GM19099 (cell line): Measurements from ENCODE around the gene TPO.

Source experiments
- POLR2A ChIP-seq: IDR thresholded peaks from 3 replicates; pipeline ENCODE4 v1.6.1; 2011; ENCODE audit warnings: low read depth; ENCODE audit not compliant: insufficient read length; ENCODE audit errors: extremely low read depth

Gene TPO

DNA sequence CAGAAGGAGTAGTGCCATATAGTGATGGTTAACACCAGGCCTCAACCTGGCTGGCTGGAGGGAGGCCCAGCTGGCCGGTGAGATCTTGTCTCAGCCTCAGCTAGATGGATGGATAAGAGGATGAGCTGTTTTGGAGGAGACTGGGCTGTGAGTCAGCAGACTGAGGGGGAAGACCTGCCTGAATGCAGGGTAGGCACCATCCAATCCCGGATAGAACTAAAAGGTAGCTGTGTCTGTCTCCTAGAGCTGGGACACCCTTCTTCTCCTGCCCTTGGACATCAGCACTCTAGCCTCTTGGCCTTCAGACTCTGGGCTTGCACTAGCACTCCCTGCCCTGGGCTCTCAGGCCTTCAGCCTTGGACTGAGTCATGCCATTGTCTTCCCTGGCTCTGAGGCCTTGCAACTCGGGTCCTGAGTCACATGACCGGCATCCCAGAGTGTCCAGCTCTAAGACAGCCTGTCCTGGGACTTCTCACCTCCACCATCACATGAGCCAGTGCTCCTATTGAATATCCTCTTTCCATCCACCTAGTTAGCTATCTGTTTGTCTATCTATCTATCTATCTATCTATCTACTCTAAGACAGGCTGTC is 131.3 kb downstream of the TPO start:
- TF ChIP-seq POLR2A: no peak

DNA sequence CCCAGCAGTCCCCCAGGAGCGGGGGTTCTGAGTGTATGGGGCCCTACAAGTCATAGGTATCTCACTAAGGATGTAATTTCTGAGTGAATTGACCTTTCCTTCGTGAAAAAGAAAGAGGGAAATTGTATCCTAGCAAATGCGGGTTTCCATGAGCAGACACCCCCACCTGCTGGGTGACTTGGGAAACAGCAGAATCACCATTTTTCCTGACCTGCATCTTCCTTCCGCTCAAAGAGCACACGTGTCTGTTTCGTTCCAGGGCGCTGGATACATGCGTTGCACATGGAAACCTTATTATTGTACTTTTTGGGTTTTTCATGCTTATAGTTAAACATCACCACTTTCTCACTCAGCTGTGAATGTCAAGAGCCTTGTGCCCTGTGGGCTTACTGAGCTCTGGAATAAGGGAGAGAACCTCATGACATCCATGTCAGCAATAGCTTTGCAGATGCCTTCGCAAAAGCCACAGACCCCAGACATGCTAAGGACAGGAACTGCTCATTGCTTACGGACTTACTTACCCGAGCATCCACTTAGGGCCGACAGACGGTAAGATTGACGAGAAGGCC is 132.8 kb downstream of the TPO start:
- TF ChIP-seq POLR2A: no peak

DNA sequence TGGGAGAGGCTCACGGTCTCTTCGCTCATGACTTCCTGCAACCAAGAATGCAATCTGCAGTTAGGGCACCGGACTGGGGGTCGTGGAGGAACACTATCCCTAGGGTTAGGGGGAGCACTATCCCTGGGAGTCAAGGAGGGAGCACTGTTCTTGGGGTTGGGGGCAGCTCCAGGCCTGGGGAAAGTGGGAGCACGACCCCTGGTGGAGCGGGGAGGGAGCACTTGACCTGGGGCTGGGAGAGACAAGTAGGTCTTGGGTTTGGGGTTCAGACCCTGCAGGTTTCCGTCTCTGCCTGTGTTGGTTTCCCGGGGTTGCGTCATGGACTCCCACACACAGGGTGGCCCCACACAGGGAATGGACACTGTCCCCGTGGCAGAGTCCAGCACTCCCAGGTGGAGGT is 133.6 kb downstream of the TPO start:
- TF ChIP-seq POLR2A: no peak

GRCh38 chr2:1548910-1549673 is 135.8 kb downstream of the TPO start:
- TF ChIP-seq POLR2A: no peak

DNA sequence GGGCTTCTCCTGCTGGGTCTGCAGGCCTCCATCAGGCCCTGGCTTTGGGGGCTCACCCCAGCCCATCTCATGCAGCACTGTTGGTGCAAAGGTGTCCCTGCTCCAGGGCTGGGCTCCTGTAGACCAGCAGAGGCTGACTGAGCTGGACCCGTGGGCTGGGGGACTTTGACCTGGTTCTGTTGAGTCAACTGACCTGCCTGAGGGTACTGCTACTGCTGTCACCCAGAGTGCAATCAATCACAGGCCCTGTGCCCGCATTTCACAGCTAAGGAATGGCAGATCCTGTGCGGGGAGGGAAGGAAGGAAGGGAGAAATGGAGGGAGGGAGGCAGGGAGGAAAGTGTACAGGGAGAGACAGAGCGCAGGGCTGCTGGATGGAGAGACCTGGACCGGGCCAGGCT is 136.8 kb downstream of the TPO start:
- TF ChIP-seq POLR2A: no peak

GRCh38 chr2:1550658-1551316 is 137.5 kb downstream of the TPO start:
- no peak for TF ChIP-seq POLR2A

- TF ChIP-seq POLR2A: no peak
Measured at GRCh38 chr2:1551905-1552304, 138.6 kb downstream of the TPO start.

DNA sequence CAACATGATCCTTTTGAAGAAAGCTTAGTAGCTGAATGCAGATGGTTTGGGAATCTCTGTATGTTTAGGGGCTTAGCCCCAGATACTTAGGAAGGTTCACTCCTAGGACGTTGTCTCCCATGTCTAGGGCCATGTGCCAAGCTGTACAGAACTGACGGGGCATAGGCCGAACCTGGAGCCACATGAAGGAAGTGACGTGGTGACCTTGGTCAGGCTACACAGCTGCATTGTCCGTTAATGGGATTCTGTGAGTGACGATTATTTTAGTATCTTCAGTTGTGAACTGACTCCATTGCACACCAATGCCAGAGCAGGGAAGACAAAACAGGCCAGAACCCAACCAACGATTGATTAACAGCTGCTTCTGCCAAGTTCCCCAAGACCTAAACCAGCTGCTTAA is 139.3 kb downstream of the TPO start:
- no peak for TF ChIP-seq POLR2A

- no peak for TF ChIP-seq POLR2A
Measured at GRCh38 chr2:1553671-1554295, 140.5 kb downstream of the TPO start.

DNA sequence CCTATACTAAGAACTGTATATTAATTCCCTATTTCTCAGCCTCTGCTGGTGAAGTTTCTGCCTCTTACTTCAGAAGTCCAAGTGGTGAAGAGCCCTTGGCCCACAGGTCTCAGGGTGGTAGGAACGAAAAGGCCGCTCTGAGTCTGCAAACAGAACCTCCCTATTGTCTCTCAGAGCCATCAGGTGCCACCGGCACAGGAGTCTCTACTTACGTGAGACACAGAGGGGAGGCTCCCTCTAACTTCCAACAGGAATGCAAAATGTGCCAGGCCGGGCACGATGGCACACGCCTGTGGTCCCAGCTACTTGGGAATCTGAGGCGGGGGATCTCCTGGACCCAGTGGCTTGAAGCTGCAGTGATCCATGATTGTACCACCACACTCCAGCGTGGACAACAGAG is 143.0 kb downstream of the TPO start:
- TF ChIP-seq POLR2A: no peak

DNA sequence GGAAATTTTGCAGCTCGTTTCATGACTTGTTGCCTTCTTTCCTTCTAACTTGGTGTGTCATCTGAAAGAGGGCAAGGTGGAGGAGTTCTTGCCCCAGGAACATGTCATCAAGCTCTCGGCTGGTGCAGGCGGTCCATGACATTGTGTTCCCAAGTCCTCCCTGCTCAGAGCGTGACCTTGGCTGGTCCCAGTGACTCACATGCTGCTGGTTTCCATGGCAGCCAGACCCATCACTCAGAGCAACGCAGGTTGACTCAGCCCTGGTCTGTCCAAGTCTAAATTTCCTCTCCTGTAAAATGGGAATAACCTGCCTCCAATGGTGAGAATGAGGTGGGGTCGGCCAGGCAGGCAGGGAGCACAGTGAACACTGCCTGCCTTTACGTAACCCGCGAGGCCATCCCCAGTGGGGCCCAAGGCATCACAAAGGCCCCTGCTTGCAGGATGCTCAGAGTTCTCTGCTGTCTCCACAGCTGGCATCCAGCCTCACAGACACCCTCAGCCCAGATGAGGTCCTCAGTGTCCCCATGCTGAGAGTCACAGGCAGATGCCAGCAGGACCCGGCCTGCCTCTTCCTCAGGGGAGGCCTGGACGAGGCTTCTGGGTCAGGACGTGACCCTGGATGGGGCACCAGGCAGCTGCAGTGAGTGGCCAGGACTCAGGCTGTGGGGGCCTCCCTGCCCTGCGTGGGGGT is 143.7 kb downstream of the TPO start:
- TF ChIP-seq POLR2A: no peak

DNA sequence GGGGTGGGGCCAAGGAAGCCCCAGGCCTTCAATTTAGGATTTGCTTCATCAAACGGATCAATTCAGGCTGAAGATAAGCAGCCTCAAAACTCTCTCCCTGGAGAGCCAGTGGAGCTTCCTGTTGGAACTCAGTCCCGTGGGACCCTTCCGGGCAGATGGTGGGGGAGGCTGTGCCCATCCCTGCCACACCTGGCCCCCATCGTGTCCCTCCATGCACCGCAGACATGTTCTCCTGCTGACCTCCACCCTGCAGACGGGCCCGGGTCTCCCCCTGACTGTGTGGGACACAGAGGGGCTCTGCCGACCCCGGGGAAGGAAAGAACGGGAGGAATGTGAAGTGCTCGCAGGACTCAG is 144.2 kb downstream of the TPO start:
- no peak for TF ChIP-seq POLR2A

DNA sequence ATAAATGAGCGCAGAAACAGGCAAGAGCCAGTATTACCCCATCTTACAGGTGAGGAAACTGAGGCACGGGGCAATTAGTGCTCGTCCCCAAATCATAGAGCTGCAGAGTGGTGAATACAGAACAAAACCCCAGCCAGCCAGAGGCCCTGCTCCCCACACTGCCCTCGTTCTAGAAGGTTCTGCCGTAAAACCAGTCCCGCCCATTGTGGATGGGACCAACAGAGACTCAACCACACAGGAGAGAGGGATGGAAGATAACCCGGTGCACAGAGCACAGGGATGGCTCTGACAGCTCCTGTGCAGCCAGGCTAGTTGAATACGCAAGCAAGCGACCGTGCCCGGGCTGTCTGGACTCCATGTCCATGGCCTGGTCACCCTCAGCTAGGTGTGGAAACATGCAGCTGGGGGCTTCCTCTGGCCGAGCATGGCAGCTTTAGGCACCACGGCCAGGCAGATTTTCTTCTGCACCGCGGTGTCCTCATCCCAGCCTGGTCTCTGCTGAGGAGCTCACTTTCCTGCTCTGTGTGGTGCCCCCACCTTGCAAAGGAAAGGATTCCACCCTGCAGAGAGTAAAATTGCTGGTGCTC is 146.4 kb downstream of the TPO start:
- TF ChIP-seq POLR2A: no peak

GRCh38 chr2:1561259-1561658 is 148.0 kb downstream of the TPO start:
- TF ChIP-seq POLR2A: no peak

DNA sequence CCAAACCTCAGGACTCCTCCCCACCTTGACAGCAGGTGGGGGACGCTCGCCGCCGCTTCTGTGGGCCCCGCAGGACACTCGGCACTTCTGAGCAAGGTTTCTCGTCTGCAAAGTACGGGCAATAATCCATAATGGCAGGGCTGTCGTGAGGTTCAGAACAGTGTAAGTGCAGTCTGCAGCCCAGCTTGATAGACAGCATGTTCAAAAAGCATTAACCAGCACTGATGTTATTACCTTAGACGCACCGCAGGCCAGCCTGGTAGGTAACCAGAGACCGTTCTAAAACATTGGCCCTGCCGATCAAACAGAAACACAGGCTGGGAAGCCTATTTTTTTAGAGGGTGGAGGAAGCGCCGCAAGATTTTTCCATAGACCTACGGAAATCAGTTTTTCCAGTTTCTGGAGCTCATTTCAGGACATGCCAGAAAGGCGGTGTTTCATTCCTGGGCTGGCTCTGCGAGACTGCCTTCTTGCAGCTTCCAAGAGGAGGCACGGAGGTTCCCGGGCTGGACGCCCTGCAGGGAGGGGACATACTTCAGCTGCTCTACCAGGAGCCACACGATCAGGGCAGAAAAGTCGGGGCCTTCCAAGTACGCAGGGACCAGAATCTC is 148.7 kb downstream of the TPO start:
- TF ChIP-seq POLR2A: no peak
